Neural cell (in vitro differentiated cells): ENCODE measurements around the gene GCDH. TPM values are rescaled to one million over a fixed set of nuclear protein-coding genes. Genes with fewer than 3 reads are reported as not detected.

Experiments
- H2AFZ ChIP-seq: fragments of 200-600, 300-800 bp; sonication (generic), shearing (Covaris generic); 2 replicates; pipeline ENCODE4 v1.6.0; 2014; ENCODE audit warnings: low read depth, mild to moderate bottlenecking, antibody characterized with exemption, low read length, moderate library complexity
- H3F3A ChIP-seq: fragments of 200-600 bp; shearing (Covaris generic); 2 replicates; pipeline ENCODE4 v1.6.1; 2016; ENCODE audit warnings: mild to moderate bottlenecking, moderate library complexity, mixed read lengths, antibody characterized with exemption, low read length; ENCODE audit not compliant: insufficient read depth, poor library complexity, severe bottlenecking
- H3K27ac ChIP-seq: fragments of 200-600, 300-800 bp; sonication (generic), shearing (Covaris generic); 2 replicates; pipeline ENCODE4 v1.5.1; 2014; ENCODE audit warnings: mild to moderate bottlenecking, low read length, moderate library complexity
- H3K27me3 ChIP-seq: fragments of 300-800, 200-600 bp; sonication (generic), shearing (Covaris generic); 2 replicates; pipeline ENCODE4 v1.6.0; 2014; ENCODE audit warnings: mild to moderate bottlenecking, low read depth, low read length, moderate library complexity; ENCODE audit not compliant: insufficient read depth
- H3K36me3 ChIP-seq: fragments of 300-800, 200-600 bp; sonication (generic), shearing (Covaris generic); 2 replicates; pipeline ENCODE4 v1.5.1; 2014; ENCODE audit warnings: mild to moderate bottlenecking, antibody characterized with exemption, low read length, moderate library complexity; ENCODE audit not compliant: insufficient read depth
- H3K4me2 ChIP-seq: fragments of 300-800, 200-600 bp; sonication (generic), shearing (Covaris generic); 2 replicates; pipeline ENCODE4 v1.6.0; 2014; ENCODE audit warnings: mild to moderate bottlenecking, low read length
- H3K4me3 ChIP-seq: fragments of 300-800, 200-600 bp; sonication (generic), shearing (Covaris generic); 2 replicates; pipeline ENCODE4 v1.5.1; 2014; ENCODE audit warnings: mild to moderate bottlenecking, low read length, moderate library complexity
- H3K79me2 ChIP-seq: fragments of 200-600 bp; shearing (Covaris generic); replicated peaks from 2 replicates; pipeline ENCODE4 v1.6.0; 2014; ENCODE audit warnings: mild to moderate bottlenecking, low read length, moderate library complexity; ENCODE audit not compliant: insufficient read depth
- H3K9ac ChIP-seq: fragments of 300-800, 200-600 bp; sonication (generic), shearing (Covaris generic); 2 replicates; pipeline ENCODE4 v1.6.1; 2016; ENCODE audit warnings: mild to moderate bottlenecking, low read length, mixed read lengths
- H3K9me2 ChIP-seq: fragments of 200-600 bp; shearing (Covaris generic); 2 replicates; pipeline ENCODE4 v1.6.1; 2016; ENCODE audit warnings: mild to moderate bottlenecking, low read length, mixed read lengths; ENCODE audit not compliant: insufficient read depth
- H3K9me3 ChIP-seq: fragments of 200-600, 300-800 bp; sonication (generic), shearing (Covaris generic); 2 replicates; pipeline ENCODE4 v1.6.1; 2016; ENCODE audit warnings: mild to moderate bottlenecking, mixed run types, low read length, moderate library complexity, mixed read lengths
- H4K20me1 ChIP-seq: fragments of 200-600 bp; shearing (Covaris generic); 2 replicates; pipeline ENCODE4 v1.6.1; 2016; ENCODE audit warnings: mild to moderate bottlenecking, mixed run types; ENCODE audit not compliant: insufficient read depth
- EP300 ChIP-seq: fragments of 450-650 bp; conservative IDR thresholded peaks from 2 replicates; pipeline ENCODE4 v1.6.1; 2014; ENCODE audit warnings: antibody characterized with exemption, mild to moderate bottlenecking, moderate library complexity; ENCODE audit not compliant: poor library complexity, severe bottlenecking
- EZH2 ChIP-seq: fragments of 200-600, 300-800 bp; shearing (Covaris generic), sonication (generic); IDR thresholded peaks from 2 replicates; pipeline ENCODE4 v1.6.1; 2014; ENCODE audit warnings: antibody characterized with exemption, low read length, borderline replicate concordance, mild to moderate bottlenecking; ENCODE audit not compliant: insufficient read depth, poor library complexity, severe bottlenecking
- MXI1 ChIP-seq: fragments of 450-650 bp; conservative IDR thresholded peaks from 2 replicates; pipeline ENCODE4 v1.6.1; 2014; ENCODE audit warnings: antibody characterized with exemption, mild to moderate bottlenecking; ENCODE audit not compliant: poor library complexity, severe bottlenecking
- POLR2AphosphoS5 ChIP-seq: IDR thresholded peaks from 2 replicates; pipeline ENCODE4 v1.6.1; 2012
- RAD21 ChIP-seq: fragments of 450-650 bp; conservative IDR thresholded peaks from 2 replicates; pipeline ENCODE4 v1.6.1; 2014; ENCODE audit warnings: antibody characterized with exemption, mild to moderate bottlenecking, moderate library complexity
- SMC3 ChIP-seq: fragments of 450-650 bp; conservative IDR thresholded peaks from 2 replicates; pipeline ENCODE4 v1.6.1; 2014; ENCODE audit warnings: antibody characterized with exemption, mild to moderate bottlenecking, moderate library complexity; ENCODE audit not compliant: poor library complexity
- TAF1 ChIP-seq: IDR thresholded peaks from 2 replicates; pipeline ENCODE4 v1.6.1; 2012; ENCODE audit warnings: low read depth
- polyA minus RNA-seq: library from RNA; depleted of rRNA, polyadenylated mRNA; stranded (reverse); fragments of >200 nt; gene quantifications from 2 replicates; pipeline ENCODE4 v1.2.3, GENCODE V29; 2014
- polyA plus RNA-seq: library from polyadenylated mRNA; depleted of rRNA; stranded (reverse); fragments of >200 nt; gene quantifications from 2 replicates; pipeline ENCODE4 v1.2.3, GENCODE V29; 2014
- TF ChIP-seq, protein P1 (sequence below): fragments of 450-650 bp; IDR thresholded peaks from 2 replicates; pipeline ENCODE4 v1.5.1; 2014; ENCODE audit warnings: antibody characterized with exemption, mild to moderate bottlenecking, moderate library complexity; ENCODE audit not compliant: poor library complexity, severe bottlenecking
- TF ChIP-seq, protein P2 (sequence below): IDR thresholded peaks from 2 replicates; pipeline ENCODE4 v1.6.1; 2012; ENCODE audit warnings: borderline replicate concordance

Gene GCDH
- polyA plus RNA-seq (35.4 and 51.5 TPM in 2 replicates), polyA minus RNA-seq (31.3 and 32.4 TPM in 2 replicates)

DNA sequence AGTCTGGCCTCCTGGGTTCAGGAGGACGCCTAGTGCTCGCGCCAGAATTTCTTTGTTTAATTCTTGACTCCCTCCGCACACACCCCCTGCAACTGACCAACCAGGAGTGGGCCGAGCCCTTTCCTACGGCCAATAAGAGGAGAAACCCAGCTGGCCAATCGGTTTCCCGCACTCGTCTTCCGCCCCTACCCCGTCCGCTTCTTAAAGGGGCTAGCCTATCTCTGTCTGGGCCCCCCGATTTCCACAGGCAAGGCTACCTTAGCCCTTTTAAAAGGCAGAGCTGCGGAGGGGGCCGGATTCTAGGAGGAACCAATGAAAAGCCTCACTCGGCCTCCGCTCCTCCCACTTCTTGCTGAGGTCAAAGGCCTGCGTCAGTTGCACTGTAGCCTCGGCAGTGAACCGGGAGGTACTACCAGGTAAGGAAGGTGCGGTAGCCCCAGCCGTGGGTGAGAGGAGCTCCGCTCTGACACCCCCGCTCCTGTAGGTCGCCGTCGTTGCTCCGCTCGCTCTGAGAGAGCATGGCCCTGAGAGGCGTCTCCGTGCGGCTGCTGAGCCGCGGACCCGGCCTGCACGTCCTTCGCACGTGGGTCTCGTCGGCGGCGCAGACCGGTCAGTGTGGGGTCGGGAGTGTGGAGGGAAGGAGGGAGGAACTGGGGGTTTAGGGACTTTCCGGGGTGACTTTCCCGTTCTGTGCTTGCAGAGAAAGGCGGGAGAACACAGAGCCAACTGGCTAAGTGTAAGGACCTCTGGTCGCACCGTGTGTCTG, at the start of gene GCDH:
Gene GCDH (plus strand): TSS at position 374 of the 766 bp plus-strand sequence. CDS start 145 bp downstream, at position 519.
- TF ChIP-seq, protein P1, sequence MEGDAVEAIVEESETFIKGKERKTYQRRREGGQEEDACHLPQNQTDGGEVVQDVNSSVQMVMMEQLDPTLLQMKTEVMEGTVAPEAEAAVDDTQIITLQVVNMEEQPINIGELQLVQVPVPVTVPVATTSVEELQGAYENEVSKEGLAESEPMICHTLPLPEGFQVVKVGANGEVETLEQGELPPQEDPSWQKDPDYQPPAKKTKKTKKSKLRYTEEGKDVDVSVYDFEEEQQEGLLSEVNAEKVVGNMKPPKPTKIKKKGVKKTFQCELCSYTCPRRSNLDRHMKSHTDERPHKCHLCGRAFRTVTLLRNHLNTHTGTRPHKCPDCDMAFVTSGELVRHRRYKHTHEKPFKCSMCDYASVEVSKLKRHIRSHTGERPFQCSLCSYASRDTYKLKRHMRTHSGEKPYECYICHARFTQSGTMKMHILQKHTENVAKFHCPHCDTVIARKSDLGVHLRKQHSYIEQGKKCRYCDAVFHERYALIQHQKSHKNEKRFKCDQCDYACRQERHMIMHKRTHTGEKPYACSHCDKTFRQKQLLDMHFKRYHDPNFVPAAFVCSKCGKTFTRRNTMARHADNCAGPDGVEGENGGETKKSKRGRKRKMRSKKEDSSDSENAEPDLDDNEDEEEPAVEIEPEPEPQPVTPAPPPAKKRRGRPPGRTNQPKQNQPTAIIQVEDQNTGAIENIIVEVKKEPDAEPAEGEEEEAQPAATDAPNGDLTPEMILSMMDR: no peak
- TF ChIP-seq EP300 (peak; percentile 17), POLR2AphosphoS5 (peak; percentile 69), SMC3 (peak; percentile 23), MXI1 (peak; percentile 99)
- TF ChIP-seq, protein P2, sequence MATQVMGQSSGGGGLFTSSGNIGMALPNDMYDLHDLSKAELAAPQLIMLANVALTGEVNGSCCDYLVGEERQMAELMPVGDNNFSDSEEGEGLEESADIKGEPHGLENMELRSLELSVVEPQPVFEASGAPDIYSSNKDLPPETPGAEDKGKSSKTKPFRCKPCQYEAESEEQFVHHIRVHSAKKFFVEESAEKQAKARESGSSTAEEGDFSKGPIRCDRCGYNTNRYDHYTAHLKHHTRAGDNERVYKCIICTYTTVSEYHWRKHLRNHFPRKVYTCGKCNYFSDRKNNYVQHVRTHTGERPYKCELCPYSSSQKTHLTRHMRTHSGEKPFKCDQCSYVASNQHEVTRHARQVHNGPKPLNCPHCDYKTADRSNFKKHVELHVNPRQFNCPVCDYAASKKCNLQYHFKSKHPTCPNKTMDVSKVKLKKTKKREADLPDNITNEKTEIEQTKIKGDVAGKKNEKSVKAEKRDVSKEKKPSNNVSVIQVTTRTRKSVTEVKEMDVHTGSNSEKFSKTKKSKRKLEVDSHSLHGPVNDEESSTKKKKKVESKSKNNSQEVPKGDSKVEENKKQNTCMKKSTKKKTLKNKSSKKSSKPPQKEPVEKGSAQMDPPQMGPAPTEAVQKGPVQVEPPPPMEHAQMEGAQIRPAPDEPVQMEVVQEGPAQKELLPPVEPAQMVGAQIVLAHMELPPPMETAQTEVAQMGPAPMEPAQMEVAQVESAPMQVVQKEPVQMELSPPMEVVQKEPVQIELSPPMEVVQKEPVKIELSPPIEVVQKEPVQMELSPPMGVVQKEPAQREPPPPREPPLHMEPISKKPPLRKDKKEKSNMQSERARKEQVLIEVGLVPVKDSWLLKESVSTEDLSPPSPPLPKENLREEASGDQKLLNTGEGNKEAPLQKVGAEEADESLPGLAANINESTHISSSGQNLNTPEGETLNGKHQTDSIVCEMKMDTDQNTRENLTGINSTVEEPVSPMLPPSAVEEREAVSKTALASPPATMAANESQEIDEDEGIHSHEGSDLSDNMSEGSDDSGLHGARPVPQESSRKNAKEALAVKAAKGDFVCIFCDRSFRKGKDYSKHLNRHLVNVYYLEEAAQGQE: no peak
- peaks cover 18% of the 10 kb centered on the region for H3K27me3 ChIP-seq
- no peaks in the 10 kb centered on the region for H3K79me2 ChIP-seq
- no peaks in the 10 kb centered on the region for H3F3A ChIP-seq
- peak within 1 kb of the TSS; percentile 88 for H3K4me2 ChIP-seq
- no peaks in the 10 kb centered on the region for H3K36me3 ChIP-seq
- no peaks in the 10 kb centered on the region for H4K20me1 ChIP-seq
- H3K4me3 ChIP-seq: peak within 1 kb of the TSS; percentile 96
- H3K27ac ChIP-seq: peak within 1 kb of the TSS; percentile 42
- H3K9ac ChIP-seq: peak within 1 kb of the TSS; percentile 59
- no peaks in the 10 kb centered on the region for H3K9me3 ChIP-seq
- H2AFZ ChIP-seq: peak within 1 kb of the TSS; percentile 83
- no peaks in the 10 kb centered on the region for H3K9me2 ChIP-seq

DNA sequence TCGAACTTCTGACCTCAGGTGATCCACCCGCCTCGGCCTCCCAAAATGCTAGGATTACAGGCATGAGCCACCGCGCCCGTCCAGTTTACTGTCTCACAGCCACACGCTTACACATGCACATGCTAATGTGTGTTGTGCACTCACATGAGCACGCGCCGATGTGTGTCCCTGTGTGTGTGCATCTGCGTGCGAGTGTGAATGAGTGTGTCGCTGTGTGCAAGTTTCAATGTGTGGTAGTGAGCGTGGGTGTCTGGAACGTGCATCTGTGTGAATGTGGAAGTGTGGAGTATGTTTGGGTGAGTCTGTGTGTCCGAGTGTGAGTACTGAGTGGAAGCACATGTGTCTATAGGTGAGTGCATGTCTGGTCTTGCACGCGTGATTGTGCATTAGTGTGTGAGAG, 48.4 kb upstream of the GCDH start:
- Histone ChIP-seq H3K36me3 (peaks cover 5% of the 10 kb centered on the region), H2AFZ (no peak overlapping the region), H3K9ac (no peak overlapping the region), H3K9me3 (no peaks in the 10 kb centered on the region), H4K20me1 (peaks cover 12% of the 10 kb centered on the region), H3K79me2 (peaks cover 33% of the 10 kb centered on the region), H3K9me2 (no peaks in the 10 kb centered on the region), H3F3A (no peaks in the 10 kb centered on the region), H3K4me2 (no peak overlapping the region), H3K27ac (no peak overlapping the region), H3K27me3 (no peaks in the 10 kb centered on the region), H3K4me3 (peak overlapping the region; percentile 24)
- TF ChIP-seq, protein P1: no peak
- TF ChIP-seq EZH2: no peak
- TF ChIP-seq POLR2AphosphoS5: no peak
- TF ChIP-seq MXI1: no peak
- TF ChIP-seq, protein P2: no peak
- TF ChIP-seq TAF1: no peak
- no peak for TF ChIP-seq EP300
- no peak for TF ChIP-seq RAD21
- TF ChIP-seq SMC3: no peak
